Sciatic nerve (tissue), 2 donors: ENCODE data around the gene CCDC92. TPM values are rescaled to one million over a fixed set of nuclear protein-coding genes. Genes with fewer than 3 reads are reported as not detected.
"Not testable (repeated sequence)": the region's sequence is repeated elsewhere in the genome, so short reads cannot be mapped to it uniquely, and the experiment has no call there.

Source experiments
- ATAC-seq: fragments of 200-7000 bp; cut with Tn5 transposase; one replicate; pipeline ENCODE4 v1.9.1; 2020; ENCODE audit warnings: mild to moderate bottlenecking, moderate library complexity
- DNase-seq: peaks from one replicate; pipeline ENCODE4 v3.0.0-alpha.2; 2020; ENCODE audit warnings: low spot score
- intact Hi-C: fragments of 100-400 bp; cut with DNase I; formaldehyde crosslinking; loops from one replicate; pipeline ENCODE4 v1.14.2; 2022
- total RNA-seq: library from RNA; stranded (reverse); fragmentation: NEBNext Ultra II Directional; extraction: Animal tissue kit (Norgen Biotek cat#: 25700); gene quantifications from one replicate; pipeline ENCODE4 v1.2.1, GENCODE V29; 2021
- donor health status: DM: no; HTN: no; CAD: no.
- donor health status: DM: no; HTN: no; CAD: no.

The CCDC92 gene
- total RNA-seq, 1 donor from 2014 or later, result 49.2 TPM

GRCh38 chr12:123924539-123924938 is 48.1 kb downstream of the CCDC92 start:
- DNase-seq (no peak), ATAC-seq (no peak)
- intact Hi-C loops, result no loop called here

GRCh38 chr12:123923927-123924326 is 48.7 kb downstream of the CCDC92 start:
- DNase-seq (no peak), ATAC-seq (no peak)
- intact Hi-C loops, result no loop called here

- intact Hi-C loops, result no loop called here
- DNase-seq (no peak), ATAC-seq (no peak)
Observed at GRCh38 chr12:123923038-123923437, 49.6 kb downstream of the CCDC92 start.

GRCh38 chr12:123919980-123920360 is 52.7 kb downstream of the CCDC92 start:
- intact Hi-C loops, result no loop called here
- DNase-seq (no peak), ATAC-seq (no peak)

GRCh38 chr12:123917337-123917850 is 55.2 kb downstream of the CCDC92 start:
- ATAC-seq, result no peak
- no peak for DNase-seq
- intact Hi-C loops, result no loop called here

GRCh38 chr12:123916729-123917128 is 55.9 kb downstream of the CCDC92 start:
- ATAC-seq (no peak), DNase-seq (no peak)
- intact Hi-C loops, result no loop called here

- DNase-seq (no peak), ATAC-seq (no peak)
- intact Hi-C loops, result no loop called here
Observed at GRCh38 chr12:123914726-123915333, 57.8 kb downstream of the CCDC92 start.

GRCh38 chr12:123912415-123913380 is 59.9 kb downstream of the CCDC92 start:
- intact Hi-C loops, result no loop called here
- DNase-seq (no peak), ATAC-seq (no peak)

GRCh38 chr12:123911672-123912409 is 60.8 kb downstream of the CCDC92 start:
- DNase-seq, ATAC-seq: not testable (repeated sequence)

GRCh38 chr12:123910761-123911193 is 61.9 kb downstream of the CCDC92 start:
- no peak for DNase-seq
- intact Hi-C loops, result no loop called here
- ATAC-seq, result no peak

More at GRCh38 chr12:123911672-123912409, 60.8 kb downstream of the CCDC92 start:
- intact Hi-C loops, result not testable (repeated sequence)

- DNase-seq, result no peak
- ATAC-seq, result no peak
- intact Hi-C loops, result no loop called here
Observed at GRCh38 chr12:123910057-123910456, 62.6 kb downstream of the CCDC92 start.

GRCh38 chr12:123908884-123909725 is 63.5 kb downstream of the CCDC92 start:
- ATAC-seq, result peak; percentile 38
- intact Hi-C loops, result loop anchor here (10.0 kb wide), 1 partner anchor 66 kb away; the partner anchor contains the start of genes CCDC92 and ZNF664

GRCh38 chr12:123907726-123908476 is 64.7 kb downstream of the CCDC92 start:
- intact Hi-C loops, result loop anchor here (10.0 kb wide), 1 partner anchor 67 kb away; the partner anchor contains the start of genes CCDC92 and ZNF664
- no peak for DNase-seq
- ATAC-seq, result peak; percentile 60

More at GRCh38 chr12:123908884-123909725, 63.5 kb downstream of the CCDC92 start:
- DNase-seq, result no peak

- ATAC-seq (no peak), DNase-seq (no peak)
- intact Hi-C loops, result loop anchor here (10.0 kb wide), 1 partner anchor 68 kb away; the partner anchor contains the start of genes CCDC92 and ZNF664
Observed at GRCh38 chr12:123906711-123907420, 65.8 kb downstream of the CCDC92 start.

GRCh38 chr12:123905319-123905925 is 67.2 kb downstream of the CCDC92 start:
- DNase-seq (peak; percentile 68), ATAC-seq (peak; percentile 54)
- intact Hi-C loops, result loop anchor here (10.0 kb wide), 1 partner anchor 69 kb away; the partner anchor contains the start of genes CCDC92 and ZNF664
